GM19238 (cell line): ENCODE measurements around the gene STH.

Source experiments
- DNase-seq: peaks from one replicate; pipeline ENCODE4 v3.0.0; 2011; ENCODE audit warnings: low spot score; ENCODE audit not compliant: insufficient read length

Gene STH

DNA sequence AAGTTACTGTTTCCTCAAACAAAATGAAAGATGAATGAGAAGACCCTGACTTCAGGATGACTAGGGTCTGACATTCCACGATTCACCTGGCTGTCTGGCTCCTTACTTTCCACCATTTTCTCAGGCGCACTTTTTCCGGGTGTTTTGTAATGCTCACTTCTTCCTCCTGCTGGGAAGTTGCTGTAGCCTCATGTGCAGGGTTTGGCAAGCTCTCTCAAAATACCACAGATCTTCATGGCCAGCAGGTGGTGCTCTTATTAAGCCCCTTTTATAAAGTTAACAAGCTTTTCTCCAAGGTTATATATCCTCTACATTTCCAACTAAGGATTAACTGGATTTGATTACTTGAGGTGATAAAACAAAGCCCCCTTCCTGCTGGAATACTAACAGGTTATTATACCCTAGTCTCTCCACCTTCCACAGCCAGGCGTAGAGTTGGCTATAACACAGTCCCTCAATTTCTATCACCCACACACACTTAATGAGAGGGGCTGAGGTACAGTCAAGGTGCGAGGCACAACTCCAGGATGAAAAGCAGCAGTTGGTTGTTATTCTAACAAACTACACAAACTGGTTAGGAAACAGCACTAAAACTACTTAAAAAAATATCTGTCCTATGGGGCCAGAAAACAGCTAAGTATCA is 45.4 kb downstream of the STH start:
- no peak for DNase-seq

DNA sequence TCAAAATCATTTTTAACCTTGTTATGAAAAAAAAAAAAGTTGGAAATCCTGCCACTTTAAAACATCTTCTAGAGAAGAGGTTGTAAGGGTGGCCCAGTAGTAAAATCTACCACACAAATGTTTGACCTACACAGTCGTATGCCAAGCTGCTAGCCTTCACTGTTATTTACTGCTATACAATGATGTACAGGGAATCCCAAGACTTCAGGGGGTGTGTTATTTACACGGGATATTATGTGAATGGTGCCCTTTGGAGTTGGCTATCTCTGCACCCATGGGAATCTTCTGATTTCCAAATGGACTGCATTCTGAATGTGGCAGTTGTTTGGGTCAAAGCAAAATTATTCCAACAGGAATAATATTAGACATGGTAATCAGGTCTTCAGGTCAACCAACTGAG is 45.9 kb downstream of the STH start:
- DNase-seq = no peak

DNA sequence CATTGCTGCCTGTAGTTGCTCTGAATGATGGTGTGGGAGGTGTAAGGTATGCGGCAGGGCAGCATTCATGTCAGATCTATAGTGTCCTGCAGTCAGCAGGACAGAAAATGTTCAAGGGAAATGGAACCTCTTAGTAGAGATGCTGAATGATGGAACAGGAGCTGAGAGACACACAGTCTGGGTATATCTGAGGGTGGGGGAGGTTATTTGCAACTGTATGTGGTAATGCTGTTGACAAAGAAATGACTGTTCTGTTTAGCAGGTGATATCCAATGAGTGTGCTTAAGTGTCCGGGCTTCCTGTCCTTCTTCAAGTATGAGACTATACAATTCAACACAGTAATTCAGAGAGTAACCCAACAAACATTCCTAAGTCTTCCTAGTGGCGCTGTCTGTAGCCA is 46.6 kb downstream of the STH start:
- no peak for DNase-seq

DNA sequence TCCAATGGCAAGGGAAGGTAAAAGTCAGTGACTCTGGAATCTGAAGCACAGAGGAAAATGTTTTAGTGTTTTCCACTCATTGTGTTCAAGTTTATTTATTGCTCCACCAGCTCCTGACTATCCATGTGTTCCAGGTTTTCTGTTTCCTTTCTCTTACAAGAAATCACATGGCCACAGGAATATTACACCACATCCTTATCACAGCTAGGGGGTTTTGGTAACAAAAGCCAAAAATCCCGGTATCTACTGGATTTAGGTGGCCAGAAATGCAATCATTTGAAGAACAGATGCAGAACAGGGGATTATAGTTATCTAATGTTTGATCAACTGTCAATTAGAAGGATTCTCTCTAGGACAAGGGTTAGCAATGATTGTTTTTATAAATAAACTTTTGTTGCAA is 47.9 kb downstream of the STH start:
- DNase-seq = no peak

DNA sequence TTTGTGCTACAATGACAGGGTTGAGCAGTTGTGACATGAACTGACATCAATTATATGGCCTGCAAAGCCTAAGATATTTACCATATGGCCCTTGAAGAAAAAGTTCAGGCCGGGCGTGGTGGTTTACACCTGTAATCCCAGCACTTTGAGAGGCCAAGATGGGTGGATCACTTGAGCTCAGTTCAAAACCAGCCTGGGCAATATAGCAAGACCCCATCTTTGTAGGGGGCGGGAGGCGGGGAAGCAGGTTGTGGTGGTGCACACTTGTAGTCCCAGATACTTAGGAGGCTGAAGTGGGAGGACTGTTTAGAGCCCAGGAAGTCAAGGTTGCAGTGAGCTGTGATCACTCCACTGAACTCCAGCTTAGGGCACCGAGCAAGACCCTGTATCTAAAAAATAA is 48.3 kb downstream of the STH start:
- DNase-seq = no peak

DNA sequence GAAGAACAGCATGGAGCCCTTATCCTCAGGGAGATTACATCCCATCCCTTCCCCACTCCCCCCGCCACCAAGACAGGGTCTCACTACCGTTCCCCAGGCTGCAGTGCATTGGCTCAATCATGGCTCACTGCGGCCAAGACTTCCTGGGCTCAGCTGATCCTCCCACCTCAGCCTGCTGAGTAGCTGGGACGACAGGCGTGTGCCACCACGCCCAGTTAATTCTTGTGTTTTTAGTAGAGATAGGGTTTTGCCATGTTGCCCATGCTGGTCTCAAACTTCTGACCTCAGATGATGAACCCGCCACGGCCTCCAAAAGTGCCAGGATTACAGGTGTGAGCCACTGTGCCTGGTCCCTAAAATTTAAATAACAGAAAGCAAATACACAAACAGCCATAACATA is 48.8 kb downstream of the STH start:
- DNase-seq = no peak
